Colonic mucosa (tissue), 4 donors: Measurements from ENCODE around the gene VPREB3. TPM values are rescaled to one million over a fixed set of nuclear protein-coding genes. Genes with fewer than 3 reads are reported as not detected.

Experiments
- DNase-seq: peaks from one replicate; pipeline ENCODE4 v3.0.0-alpha.2; 2020
- H3K27ac ChIP-seq: fragments of 200-600 bp; one replicate; pipeline ENCODE4 v1.8.0; 2021
- H3K27me3 ChIP-seq: fragments of 200-600 bp; one replicate; pipeline ENCODE4 v1.8.0; 2021
- H3K36me3 ChIP-seq: fragments of 200-600 bp; one replicate; pipeline ENCODE4 v1.8.0; 2021
- H3K4me1 ChIP-seq: fragments of 200-600 bp; one replicate; pipeline ENCODE4 v1.8.0; 2021; ENCODE audit warnings: mild to moderate bottlenecking
- H3K4me3 ChIP-seq: fragments of 200-600 bp; one replicate; pipeline ENCODE4 v1.8.0; 2021
- H3K9ac ChIP-seq, 2 donors: one replicate each; pipeline ENCODE4 v1.7.0; 2013; ENCODE audit warnings: control low read depth in 2 of 2, low read depth in 2 of 2, low read length in 2 of 2
- H3K9me3 ChIP-seq: fragments of 200-600 bp; one replicate; pipeline ENCODE4 v1.8.0; 2021
- intact Hi-C: fragments of 100-400 bp; cut with DNase I; formaldehyde crosslinking; loops from one replicate; pipeline ENCODE4 v1.14.1; 2022
- total RNA-seq, 2 donors: library from RNA; stranded (reverse); fragmentation: NEBNext Ultra II Directional in 1 of 2; extraction: Animal tissue kit (Norgen Biotek cat#: 25700) in 1 of 2; gene quantifications; one replicate each; pipeline ENCODE4 v1.2.1, GENCODE V29; 2021
- TF ChIP-seq, protein P1 (sequence below): fragments of 200-600 bp; IDR thresholded peaks from one replicate; pipeline ENCODE4 v1.8.0; 2022; ENCODE audit warnings: antibody characterized with exemption, mild to moderate bottlenecking
- donor health status: healthy.
- donor health status: DM: no; HTN: no; CAD: no.
- donor health status: DM: no; HTN: no; CAD: no.

VPREB3 gene
- total RNA-seq, 2 donors from 2014 or later, result 1.2 to 1.9 TPM

DNA sequence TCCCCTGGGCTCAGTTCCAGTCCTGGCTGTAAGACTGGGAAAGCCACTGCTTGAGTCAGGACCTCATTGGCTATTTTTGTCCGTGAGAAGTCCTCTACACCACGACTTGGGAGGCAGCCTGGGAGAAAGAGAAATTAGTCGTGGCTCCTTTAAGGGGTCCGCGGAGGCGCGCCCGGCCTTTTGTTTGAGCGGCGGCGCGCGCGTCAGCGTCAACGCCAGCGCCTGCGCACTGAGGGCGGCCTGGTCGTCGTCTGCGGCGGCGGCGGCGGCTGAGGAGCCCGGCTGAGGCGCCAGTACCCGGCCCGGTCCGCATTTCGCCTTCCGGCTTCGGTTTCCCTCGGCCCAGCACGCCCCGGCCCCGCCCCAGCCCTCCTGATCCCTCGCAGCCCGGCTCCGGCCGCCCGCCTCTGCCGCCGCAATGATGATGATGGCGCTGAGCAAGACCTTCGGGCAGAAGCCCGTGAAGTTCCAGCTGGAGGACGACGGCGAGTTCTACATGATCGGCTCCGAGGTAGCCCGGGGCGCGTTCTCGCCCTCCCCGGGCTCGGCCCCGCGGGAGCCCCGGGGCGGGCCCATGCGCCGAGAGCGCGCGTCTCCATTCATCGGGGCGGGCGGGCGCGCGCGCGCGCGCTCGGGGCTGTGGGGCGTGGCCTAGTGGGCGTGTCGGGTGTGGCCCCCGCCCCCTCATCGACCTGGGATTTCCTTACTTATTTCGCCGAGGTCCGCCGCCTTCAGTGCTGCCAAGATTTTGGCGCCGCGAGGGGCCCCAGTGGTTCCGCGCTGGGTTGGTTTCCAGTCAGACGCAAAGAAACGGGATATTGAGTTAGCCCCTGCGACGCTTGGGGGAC is 32.8 kb upstream of the VPREB3 start, which contains the start of gene SMARCB1:
Gene SMARCB1, plus strand, starts transcription at position 215 of the 848 bp plus-strand sequence. Its CDS starts 204 bp downstream, at position 419.
- H3K9me3 ChIP-seq, result no peaks in the 10 kb centered on the region
- TF ChIP-seq, protein P1, sequence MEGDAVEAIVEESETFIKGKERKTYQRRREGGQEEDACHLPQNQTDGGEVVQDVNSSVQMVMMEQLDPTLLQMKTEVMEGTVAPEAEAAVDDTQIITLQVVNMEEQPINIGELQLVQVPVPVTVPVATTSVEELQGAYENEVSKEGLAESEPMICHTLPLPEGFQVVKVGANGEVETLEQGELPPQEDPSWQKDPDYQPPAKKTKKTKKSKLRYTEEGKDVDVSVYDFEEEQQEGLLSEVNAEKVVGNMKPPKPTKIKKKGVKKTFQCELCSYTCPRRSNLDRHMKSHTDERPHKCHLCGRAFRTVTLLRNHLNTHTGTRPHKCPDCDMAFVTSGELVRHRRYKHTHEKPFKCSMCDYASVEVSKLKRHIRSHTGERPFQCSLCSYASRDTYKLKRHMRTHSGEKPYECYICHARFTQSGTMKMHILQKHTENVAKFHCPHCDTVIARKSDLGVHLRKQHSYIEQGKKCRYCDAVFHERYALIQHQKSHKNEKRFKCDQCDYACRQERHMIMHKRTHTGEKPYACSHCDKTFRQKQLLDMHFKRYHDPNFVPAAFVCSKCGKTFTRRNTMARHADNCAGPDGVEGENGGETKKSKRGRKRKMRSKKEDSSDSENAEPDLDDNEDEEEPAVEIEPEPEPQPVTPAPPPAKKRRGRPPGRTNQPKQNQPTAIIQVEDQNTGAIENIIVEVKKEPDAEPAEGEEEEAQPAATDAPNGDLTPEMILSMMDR, result no peak
- H3K4me3 ChIP-seq, result peak within 1 kb of the TSS; percentile 65
- peak; percentile 93 for DNase-seq
- intact Hi-C loops, result no loop called here
- H3K36me3 ChIP-seq, result no peaks in the 10 kb centered on the region
- peak within 1 kb of the TSS; percentile 97 for H3K27ac ChIP-seq
- H3K4me1 ChIP-seq, result peaks cover 7% of the 10 kb centered on the region
- no peaks in the 10 kb centered on the region for H3K27me3 ChIP-seq
- H3K9ac ChIP-seq, result peak within 1 kb of the TSS; percentile 83 to 88

DNA sequence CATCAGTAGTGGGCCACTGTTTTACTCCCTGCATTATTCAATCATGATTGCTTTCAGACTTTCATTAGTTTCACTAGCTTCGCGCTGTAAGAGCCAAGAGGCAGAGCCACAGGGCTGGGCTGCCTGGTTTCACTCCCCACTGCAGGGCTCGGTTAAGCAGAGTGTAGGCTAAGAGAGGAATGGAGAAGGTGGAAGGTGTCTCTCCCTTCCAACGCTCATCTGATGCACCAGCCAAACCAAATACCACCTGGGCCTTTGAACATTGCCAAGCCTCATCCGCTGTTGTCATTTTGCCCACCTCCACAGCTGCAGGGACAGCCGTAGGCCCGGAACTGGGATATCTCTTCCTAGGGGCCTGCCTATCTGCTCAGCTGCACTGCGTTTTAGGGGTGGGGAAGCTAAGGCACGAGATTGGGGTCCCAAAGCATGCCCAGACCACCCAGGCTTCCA is 32.1 kb upstream of the VPREB3 start:
- Histone ChIP-seq H3K27ac (peak overlapping the region; percentile 97), H3K36me3 (no peaks in the 10 kb centered on the region), H3K9me3 (no peaks in the 10 kb centered on the region), H3K4me1 (peaks cover 7% of the 10 kb centered on the region), H3K27me3 (no peaks in the 10 kb centered on the region), H3K9ac (peak overlapping the region; percentile 46 to 59), H3K4me3 (peak overlapping the region; percentile 65)
- TF ChIP-seq, protein P1, result no peak
- intact Hi-C loops, result no loop called here
- no peak for DNase-seq

DNA sequence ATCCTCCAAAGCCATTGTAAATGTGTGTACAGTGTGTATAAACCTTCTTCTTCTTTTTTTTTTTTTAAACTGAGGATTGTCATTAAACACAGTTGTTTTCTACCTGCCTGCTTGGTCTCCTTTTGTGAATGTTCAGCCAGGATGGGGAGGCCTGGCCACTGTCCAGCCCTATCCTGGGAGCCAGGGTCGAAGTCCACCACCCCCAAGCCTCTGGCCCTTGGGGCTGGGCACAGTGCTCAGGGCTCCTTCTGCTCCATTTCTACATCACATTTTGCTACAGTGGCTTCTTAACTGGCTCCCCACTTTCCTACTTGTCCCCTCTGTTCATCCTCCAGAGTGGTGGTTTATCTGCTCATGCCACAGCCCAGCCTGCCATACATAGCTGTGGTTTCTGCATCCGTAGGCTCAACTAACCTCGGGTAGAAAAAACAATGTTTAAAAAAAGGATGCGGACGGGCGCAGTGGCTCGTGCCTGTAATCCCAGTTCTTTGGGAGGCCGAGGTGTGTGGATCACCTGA is 30.0 kb upstream of the VPREB3 start:
- Histone ChIP-seq H3K4me1 (peaks cover 7% of the 10 kb centered on the region), H3K36me3 (no peaks in the 10 kb centered on the region), H3K9ac (no peak overlapping the region), H3K4me3 (no peak overlapping the region), H3K27ac (no peak overlapping the region), H3K9me3 (no peaks in the 10 kb centered on the region), H3K27me3 (no peaks in the 10 kb centered on the region)
- TF ChIP-seq, protein P1, result no peak
- DNase-seq, result peak; percentile 58
- intact Hi-C loops, result no loop called here

DNA sequence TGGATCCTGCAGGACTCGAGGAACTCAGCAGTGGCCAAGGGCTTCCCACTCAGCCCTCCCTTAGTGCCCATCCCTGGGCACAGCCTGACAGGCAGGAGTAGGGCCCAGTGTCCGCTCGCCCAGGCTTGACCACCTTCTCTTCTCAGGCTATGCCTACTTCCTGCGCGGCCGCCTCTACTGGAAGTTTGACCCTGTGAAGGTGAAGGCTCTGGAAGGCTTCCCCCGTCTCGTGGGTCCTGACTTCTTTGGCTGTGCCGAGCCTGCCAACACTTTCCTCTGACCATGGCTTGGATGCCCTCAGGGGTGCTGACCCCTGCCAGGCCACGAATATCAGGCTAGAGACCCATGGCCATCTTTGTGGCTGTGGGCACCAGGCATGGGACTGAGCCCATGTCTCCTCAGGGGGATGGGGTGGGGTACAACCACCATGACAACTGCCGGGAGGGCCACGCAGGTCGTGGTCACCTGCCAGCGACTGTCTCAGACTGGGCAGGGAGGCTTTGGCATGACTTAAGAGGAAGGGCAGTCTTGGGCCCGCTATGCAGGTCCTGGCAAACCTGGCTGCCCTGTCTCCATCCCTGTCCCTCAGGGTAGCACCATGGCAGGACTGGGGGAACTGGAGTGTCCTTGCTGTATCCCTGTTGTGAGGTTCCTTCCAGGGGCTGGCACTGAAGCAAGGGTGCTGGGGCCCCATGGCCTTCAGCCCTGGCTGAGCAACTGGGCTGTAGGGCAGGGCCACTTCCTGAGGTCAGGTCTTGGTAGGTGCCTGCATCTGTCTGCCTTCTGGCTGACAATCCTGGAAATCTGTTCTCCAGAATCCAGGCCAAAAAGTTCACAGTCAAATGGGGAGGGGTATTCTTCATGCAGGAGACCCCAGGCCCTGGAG is 29.3 kb upstream of the VPREB3 start:
- intact Hi-C loops, result no loop called here
- Histone ChIP-seq H3K36me3 (no peaks in the 10 kb centered on the region), H3K27ac (no peak overlapping the region), H3K9me3 (no peaks in the 10 kb centered on the region), H3K9ac (no peak overlapping the region), H3K4me1 (peaks cover 7% of the 10 kb centered on the region), H3K4me3 (no peak overlapping the region), H3K27me3 (no peaks in the 10 kb centered on the region)
- DNase-seq, result no peak
- TF ChIP-seq, protein P1, result no peak

DNA sequence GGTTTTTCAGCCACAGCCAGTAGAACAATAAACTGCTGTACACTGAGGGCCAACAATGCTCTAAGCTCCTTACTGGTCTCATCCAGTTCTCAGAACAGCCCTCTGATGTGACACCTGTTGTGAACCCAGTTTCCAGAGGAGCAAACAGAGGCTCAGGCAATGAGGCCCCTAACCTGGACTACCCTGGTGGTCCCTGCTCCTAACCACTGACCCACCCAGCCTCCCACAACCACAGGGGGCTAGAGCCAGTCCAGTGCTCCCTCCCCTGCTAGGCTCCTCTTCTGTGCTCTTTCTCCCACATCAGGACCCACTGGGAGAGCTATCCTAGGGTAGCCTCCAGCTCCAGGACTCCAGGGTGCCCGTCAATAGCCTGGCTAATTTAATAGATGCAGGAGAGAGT is 28.5 kb upstream of the VPREB3 start:
- no peaks in the 10 kb centered on the region for H3K27me3 ChIP-seq
- intact Hi-C loops, result no loop called here
- H3K36me3 ChIP-seq, result no peaks in the 10 kb centered on the region
- TF ChIP-seq, protein P1, result no peak
- H3K27ac ChIP-seq, result no peak overlapping the region
- H3K4me1 ChIP-seq, result peaks cover 1% of the 10 kb centered on the region
- no peaks in the 10 kb centered on the region for H3K9me3 ChIP-seq
- H3K9ac ChIP-seq, result peak overlapping the region in 1 of 2 donors; percentile 6
- DNase-seq, result no peak
- no peak overlapping the region for H3K4me3 ChIP-seq
